NB4 (cell line): ENCODE data around the gene TYW1B.
"Not testable (repeated sequence)": the region's sequence is repeated elsewhere in the genome, so short reads cannot be mapped to it uniquely, and the experiment has no call there.

Source experiments
- CTCF ChIP-seq: IDR thresholded peaks from one replicate; pipeline ENCODE4 v1.5.1; 2012; ENCODE audit warnings: low read depth, low read length
- MAX ChIP-seq: IDR thresholded peaks from 2 replicates; pipeline ENCODE4 v1.6.1; 2011; ENCODE audit warnings: low read depth, low read length
- POLR2A ChIP-seq: IDR thresholded peaks from 2 replicates; pipeline ENCODE4 v1.6.1; 2011; ENCODE audit warnings: mild to moderate bottlenecking; ENCODE audit not compliant: insufficient read length; ENCODE audit errors: extremely low read depth

GRCh38 chr7:72855261-72855660, 27.3 kb upstream of the TYW1B start:
- not testable (repeated sequence) for TF ChIP-seq CTCF, POLR2A, MAX
